ENCODE measurements around the gene WFIKKN1.
A peak's percentile ranks its signal among the peaks of the same experiment; 100 is the strongest.

The WFIKKN1 gene

DNA sequence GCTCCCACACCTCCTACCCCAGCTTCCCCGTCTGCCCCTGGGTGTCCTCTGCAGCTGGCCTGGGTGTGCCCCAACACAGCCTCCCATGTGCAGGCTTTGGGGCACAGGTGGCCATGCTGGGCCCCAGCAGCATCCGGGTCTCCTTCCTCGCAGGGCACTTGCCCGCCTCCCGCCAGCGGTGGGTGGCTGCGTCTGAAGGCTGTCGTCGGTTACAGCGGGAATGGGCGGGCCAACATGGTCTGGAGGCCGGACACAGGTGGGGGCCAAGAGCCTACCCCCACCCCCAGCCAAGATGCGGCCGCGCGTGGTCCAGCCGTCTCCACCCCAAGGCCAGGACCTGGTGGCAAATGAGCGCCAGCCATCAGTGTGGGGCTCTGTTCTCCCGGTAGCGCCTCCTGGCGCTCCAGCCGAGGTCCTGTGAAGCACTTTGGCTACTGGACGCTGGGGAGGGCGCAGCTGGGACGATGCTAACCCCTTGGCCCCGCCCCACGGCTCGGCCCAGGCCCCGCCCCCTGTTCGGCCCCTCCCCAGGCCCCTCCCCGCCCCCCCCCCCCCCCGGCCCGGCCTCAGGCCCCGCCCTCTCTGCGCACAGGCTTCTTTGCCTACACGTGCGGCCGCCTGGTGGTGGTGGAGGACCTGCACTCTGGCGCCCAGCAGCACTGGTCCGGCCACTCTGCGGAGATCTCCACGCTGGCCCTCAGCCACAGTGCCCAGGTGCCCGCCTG, 29.8 kb downstream of the WFIKKN1 start:
- Histone ChIP-seq H2AFZ (ENCODE audit: low read length, unreplicated experiment) (no peak overlapping the region), H3K79me2 (ENCODE audit: control insufficient read depth, insufficient read depth, low read length, unreplicated experiment) (no peaks in the 10 kb centered on the region), H3K4me3 (ENCODE audit: low read depth, low read length) (no peak overlapping the region), H3K36me3 (ENCODE audit: insufficient read depth, low read length) (no peaks in the 10 kb centered on the region), H3K27ac (ENCODE audit: low read depth, low read length) (no peak overlapping the region), H3K27me3 (ENCODE audit: insufficient read depth, low read length) (no peaks in the 10 kb centered on the region), H3K4me1 (ENCODE audit: control insufficient read depth, insufficient read depth, low read length, unreplicated experiment) (peaks cover 3% of the 10 kb centered on the region)

DNA sequence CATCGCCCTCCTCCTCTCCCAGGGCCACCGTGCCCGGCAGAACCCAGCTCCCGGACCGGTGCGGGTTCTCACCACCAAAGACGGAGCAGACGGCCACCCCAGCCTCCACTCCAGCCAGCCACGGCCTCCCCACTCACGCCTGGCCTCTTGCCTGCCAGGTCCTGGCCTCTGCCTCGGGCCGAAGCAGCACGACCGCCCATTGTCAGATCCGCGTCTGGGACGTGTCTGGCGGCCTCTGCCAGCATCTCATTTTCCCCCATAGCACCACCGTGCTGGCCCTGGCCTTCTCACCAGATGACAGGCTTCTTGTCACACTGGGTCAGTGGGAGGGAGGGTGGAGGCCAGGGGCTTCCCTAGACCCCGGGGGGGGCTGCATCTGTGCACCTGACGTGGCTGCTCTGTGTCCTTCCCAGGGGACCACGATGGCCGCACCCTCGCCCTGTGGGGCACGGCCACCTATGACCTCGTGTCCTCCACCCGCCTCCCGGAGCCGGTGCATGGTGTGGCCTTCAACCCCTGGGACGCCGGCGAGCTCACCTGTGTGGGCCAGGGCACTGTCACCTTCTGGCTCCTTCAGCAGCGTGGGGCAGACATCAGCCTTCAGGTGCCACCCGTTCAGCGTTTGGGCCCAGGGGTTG, 30.5 kb downstream of the WFIKKN1 start:
- Histone ChIP-seq H3K4me1 (ENCODE audit: control insufficient read depth, insufficient read depth, low read length, unreplicated experiment) (peaks cover 3% of the 10 kb centered on the region), H3K27ac (ENCODE audit: low read depth, low read length) (no peak overlapping the region), H3K27me3 (ENCODE audit: insufficient read depth, low read length) (no peaks in the 10 kb centered on the region), H3K79me2 (ENCODE audit: control insufficient read depth, insufficient read depth, low read length, unreplicated experiment) (no peaks in the 10 kb centered on the region), H3K4me3 (ENCODE audit: low read depth, low read length) (no peak overlapping the region), H3K36me3 (ENCODE audit: insufficient read depth, low read length) (no peaks in the 10 kb centered on the region), H2AFZ (ENCODE audit: low read length, unreplicated experiment) (no peak overlapping the region)

DNA sequence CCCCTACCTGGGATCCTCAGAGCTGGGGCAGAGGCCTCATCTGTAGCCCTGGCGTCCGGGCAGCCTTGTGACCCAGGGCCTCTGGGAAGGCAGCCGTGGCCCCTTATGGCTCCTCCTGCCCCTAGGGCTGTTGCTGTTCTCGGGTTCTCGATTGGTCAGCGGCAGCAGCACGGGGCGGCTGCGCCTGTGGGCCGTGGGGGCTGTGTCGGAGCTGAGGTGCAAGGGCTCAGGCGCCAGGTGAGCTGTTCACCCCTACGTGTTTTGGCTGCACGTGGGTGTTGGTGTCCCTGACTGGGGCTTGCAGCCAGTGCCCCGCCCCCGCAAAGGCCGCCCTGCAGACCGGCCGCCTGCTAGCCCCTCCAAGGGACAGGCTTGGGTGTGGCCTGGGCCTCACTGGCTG, 31.3 kb downstream of the WFIKKN1 start:
- Histone ChIP-seq H3K4me3 (ENCODE audit: low read depth, low read length) (no peak overlapping the region), H3K27me3 (ENCODE audit: insufficient read depth, low read length) (no peaks in the 10 kb centered on the region), H3K4me1 (ENCODE audit: control insufficient read depth, insufficient read depth, low read length, unreplicated experiment) (peaks cover 3% of the 10 kb centered on the region), H3K79me2 (ENCODE audit: control insufficient read depth, insufficient read depth, low read length, unreplicated experiment) (no peaks in the 10 kb centered on the region), H3K36me3 (ENCODE audit: insufficient read depth, low read length) (no peaks in the 10 kb centered on the region), H2AFZ (ENCODE audit: low read length, unreplicated experiment) (no peak overlapping the region), H3K27ac (ENCODE audit: low read depth, low read length) (no peak overlapping the region)

DNA sequence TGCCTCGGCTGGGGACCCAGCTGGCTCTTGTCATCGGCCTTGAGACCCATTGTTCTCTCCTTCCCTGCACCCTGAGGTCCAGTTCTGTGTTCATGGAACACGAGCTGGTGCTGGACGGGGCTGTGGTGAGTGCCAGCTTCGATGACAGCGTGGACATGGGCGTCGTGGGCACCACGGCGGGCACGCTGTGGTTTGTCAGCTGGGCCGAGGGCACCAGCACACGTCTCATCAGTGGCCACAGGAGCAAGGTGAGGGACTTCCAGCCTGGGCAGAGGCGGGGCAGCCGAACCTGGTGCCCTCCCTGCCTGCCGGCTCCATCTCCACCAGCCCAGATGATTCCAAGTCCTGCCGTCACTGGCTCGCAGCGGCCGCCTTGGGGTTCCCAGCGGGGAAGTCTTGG, 31.8 kb downstream of the WFIKKN1 start:
- Histone ChIP-seq H3K27ac (ENCODE audit: low read depth, low read length) (no peak overlapping the region), H3K4me1 (ENCODE audit: control insufficient read depth, insufficient read depth, low read length, unreplicated experiment) (peaks cover 3% of the 10 kb centered on the region), H3K36me3 (ENCODE audit: insufficient read depth, low read length) (no peaks in the 10 kb centered on the region), H3K4me3 (ENCODE audit: low read depth, low read length) (no peak overlapping the region), H3K79me2 (ENCODE audit: control insufficient read depth, insufficient read depth, low read length, unreplicated experiment) (no peaks in the 10 kb centered on the region), H2AFZ (ENCODE audit: low read length, unreplicated experiment) (no peak overlapping the region), H3K27me3 (ENCODE audit: insufficient read depth, low read length) (no peaks in the 10 kb centered on the region)

DNA sequence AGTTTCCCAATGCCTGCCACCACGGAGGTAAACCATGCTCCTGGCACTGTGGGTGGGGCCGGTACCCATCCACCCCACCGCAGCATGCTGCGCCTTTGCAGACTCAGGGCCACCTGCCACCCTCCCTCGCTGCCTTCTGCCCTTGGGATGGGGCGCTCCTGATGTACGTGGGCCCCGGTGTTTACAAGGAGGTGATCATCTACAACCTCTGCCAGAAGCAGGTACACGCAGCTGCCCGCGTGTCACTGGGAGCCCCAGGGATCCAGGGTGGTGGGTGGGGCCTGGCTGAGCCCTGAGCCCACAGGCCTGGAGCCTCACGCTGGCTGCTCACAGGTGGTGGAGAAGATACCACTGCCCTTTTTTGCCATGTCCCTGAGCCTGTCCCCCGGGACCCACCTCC, 35.8 kb downstream of the WFIKKN1 start:
- Histone ChIP-seq H3K27ac (ENCODE audit: low read depth, low read length) (no peak overlapping the region), H2AFZ (ENCODE audit: low read length, unreplicated experiment) (no peak overlapping the region), H3K36me3 (ENCODE audit: insufficient read depth, low read length) (0 out of 2 replicates have a peak, but pooled peaks cover 10% of the 10 kb centered on the region), H3K4me3 (ENCODE audit: low read depth, low read length) (no peak overlapping the region), H3K4me1 (ENCODE audit: control insufficient read depth, insufficient read depth, low read length, unreplicated experiment) (no peaks in the 10 kb centered on the region), H3K27me3 (ENCODE audit: insufficient read depth, low read length) (no peaks in the 10 kb centered on the region), H3K79me2 (ENCODE audit: control insufficient read depth, insufficient read depth, low read length, unreplicated experiment) (peaks cover 15% of the 10 kb centered on the region)

GRCh38 chr16:667113-667779, 36.5 kb downstream of the WFIKKN1 start:
- Histone ChIP-seq H3K4me3 (ENCODE audit: low read depth, low read length) (no peak overlapping the region), H3K27me3 (ENCODE audit: insufficient read depth, low read length) (no peaks in the 10 kb centered on the region), H3K27ac (ENCODE audit: low read depth, low read length) (no peak overlapping the region), H3K79me2 (ENCODE audit: control insufficient read depth, insufficient read depth, low read length, unreplicated experiment) (peaks cover 15% of the 10 kb centered on the region), H2AFZ (ENCODE audit: low read length, unreplicated experiment) (no peak overlapping the region), H3K36me3 (ENCODE audit: insufficient read depth, low read length) (peaks cover 14% of the 10 kb centered on the region; the same call in 1 of the 2 replicates), H3K4me1 (ENCODE audit: control insufficient read depth, insufficient read depth, low read length, unreplicated experiment) (no peaks in the 10 kb centered on the region)

- peak within 1 kb of the TSS; percentile 25; the same call in 1 of the 2 replicates for H3K27ac ChIP-seq (ENCODE audit: low read depth, low read length)
- H3K36me3 ChIP-seq (ENCODE audit: insufficient read depth, low read length) = peaks cover 17% of the 10 kb centered on the region; the same call in 1 of the 2 replicates
Observed at GRCh38 chr16:667780-668518, 37.2 kb downstream of the WFIKKN1 start, which contains the start of gene RHOT2. TSS of gene RHOT2 (plus strand) at chr16:668132. CDS start at chr16:668200, 68 bp downstream.

GRCh38 chr16:668519-669171, 37.9 kb downstream of the WFIKKN1 start:
- peak overlapping the region; percentile 39 for H2AFZ ChIP-seq (ENCODE audit: low read length, unreplicated experiment)
- peak overlapping the region; percentile 25; the same call in 1 of the 2 replicates for H3K27ac ChIP-seq (ENCODE audit: low read depth, low read length)
- peaks cover 17% of the 10 kb centered on the region; the same call in 1 of the 2 replicates for H3K36me3 ChIP-seq (ENCODE audit: insufficient read depth, low read length)
- peaks cover 15% of the 10 kb centered on the region for H3K79me2 ChIP-seq (ENCODE audit: control insufficient read depth, insufficient read depth, low read length, unreplicated experiment)
- no peaks in the 10 kb centered on the region for H3K27me3 ChIP-seq (ENCODE audit: insufficient read depth, low read length)
- no peaks in the 10 kb centered on the region for H3K4me1 ChIP-seq (ENCODE audit: control insufficient read depth, insufficient read depth, low read length, unreplicated experiment)
- H3K4me3 ChIP-seq (ENCODE audit: low read depth, low read length) = peak overlapping the region; percentile 95

More at GRCh38 chr16:667780-668518, 37.2 kb downstream of the WFIKKN1 start, which contains the start of gene RHOT2:
- Histone ChIP-seq H3K27me3 (ENCODE audit: insufficient read depth, low read length) (no peaks in the 10 kb centered on the region), H3K4me1 (ENCODE audit: control insufficient read depth, insufficient read depth, low read length, unreplicated experiment) (no peaks in the 10 kb centered on the region), H2AFZ (ENCODE audit: low read length, unreplicated experiment) (peak within 1 kb of the TSS; percentile 39), H3K4me3 (ENCODE audit: low read depth, low read length) (peak within 1 kb of the TSS; percentile 95), H3K79me2 (ENCODE audit: control insufficient read depth, insufficient read depth, low read length, unreplicated experiment) (peaks cover 15% of the 10 kb centered on the region)

DNA sequence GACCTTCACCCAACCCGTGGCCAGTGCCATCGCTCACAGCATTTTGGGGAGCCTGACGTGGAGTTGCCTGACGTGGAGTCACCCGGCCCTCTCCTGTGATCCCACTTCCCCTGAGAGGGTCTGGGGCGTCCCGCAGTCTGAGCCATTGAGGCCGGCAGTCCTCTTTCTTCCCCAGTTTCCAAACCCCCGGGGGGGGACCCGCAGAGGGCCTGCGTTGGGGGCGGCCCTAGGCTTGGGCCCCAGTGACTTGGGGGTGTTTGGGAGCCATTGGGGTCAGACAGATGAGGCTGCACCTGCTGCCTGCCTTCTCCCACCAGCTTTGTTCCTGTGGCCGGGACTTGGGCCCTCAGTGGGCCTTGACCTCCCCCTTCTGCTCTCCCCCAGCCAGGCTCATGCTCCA, 38.9 kb downstream of the WFIKKN1 start:
- Histone ChIP-seq H3K36me3 (ENCODE audit: insufficient read depth, low read length) (peaks cover 17% of the 10 kb centered on the region; the same call in 1 of the 2 replicates), H2AFZ (ENCODE audit: low read length, unreplicated experiment) (no peak overlapping the region), H3K79me2 (ENCODE audit: control insufficient read depth, insufficient read depth, low read length, unreplicated experiment) (peaks cover 15% of the 10 kb centered on the region), H3K4me1 (ENCODE audit: control insufficient read depth, insufficient read depth, low read length, unreplicated experiment) (no peaks in the 10 kb centered on the region), H3K4me3 (ENCODE audit: low read depth, low read length) (peak overlapping the region; percentile 95; the same call in 1 of the 2 replicates), H3K27ac (ENCODE audit: low read depth, low read length) (no peak overlapping the region), H3K27me3 (ENCODE audit: insufficient read depth, low read length) (no peaks in the 10 kb centered on the region)
